Muscle layer of duodenum (tissue), 2 donors: ENCODE data around the gene THEM4.
"Not testable (repeated sequence)": the region's sequence is repeated elsewhere in the genome, so short reads cannot be mapped to it uniquely, and the experiment has no call there.

ENCODE experiments used
- H3K27ac ChIP-seq: one replicate; pipeline ENCODE4 v1.7.0; 2013; ENCODE audit warnings: mild to moderate bottlenecking, low read length
- H3K27me3 ChIP-seq: one replicate; pipeline ENCODE4 v1.7.0; 2013; ENCODE audit warnings: low read depth, mild to moderate bottlenecking, control low read depth, low read length
- H3K36me3 ChIP-seq, 2 donors: one replicate each; pipeline ENCODE4 v1.7.0; 2013; ENCODE audit warnings: low read length in 2 of 2, control low read depth in 1 of 2, mild to moderate bottlenecking in 1 of 2; ENCODE audit not compliant: insufficient read depth in 2 of 2, control insufficient read depth in 1 of 2
- H3K4me1 ChIP-seq, 2 donors: one replicate each; pipeline ENCODE4 v1.7.0; 2013; ENCODE audit warnings: low read length in 2 of 2, mild to moderate bottlenecking in 2 of 2, control low read depth in 1 of 2, moderate library complexity in 1 of 2; ENCODE audit not compliant: insufficient read depth in 2 of 2, control insufficient read depth in 1 of 2
- H3K4me3 ChIP-seq, 2 donors: one replicate each; pipeline ENCODE4 v1.7.0; 2013; ENCODE audit warnings: low read length in 2 of 2, low read depth in 1 of 2, mild to moderate bottlenecking in 1 of 2
- H3K9me3 ChIP-seq, 2 donors: one replicate each; pipeline ENCODE4 v1.7.0; 2013; ENCODE audit warnings: low read length in 2 of 2, control low read depth in 1 of 2, mild to moderate bottlenecking in 1 of 2; ENCODE audit not compliant: control insufficient read depth in 1 of 2
- donor health status: healthy.

The THEM4 gene

DNA sequence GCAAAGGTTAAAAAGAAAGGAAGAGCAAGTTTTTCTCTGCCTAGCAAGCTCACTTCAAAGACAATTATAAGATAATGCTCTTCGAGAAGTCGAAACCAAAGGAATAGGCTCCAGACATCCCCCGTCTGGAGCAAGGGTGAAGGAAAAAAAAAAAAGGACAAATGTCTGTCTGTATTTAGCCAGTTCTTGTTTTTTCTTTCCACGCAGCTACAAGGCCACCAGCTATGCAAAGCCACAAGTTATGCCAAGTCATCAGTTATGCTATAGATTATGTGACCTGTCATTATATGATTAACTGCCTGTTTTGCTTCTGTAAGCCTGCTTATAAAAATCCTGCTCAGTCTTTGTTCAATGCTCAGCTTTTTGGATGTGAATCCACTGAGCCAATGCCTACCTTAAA, 53.4 kb downstream of the THEM4 start:
- Histone ChIP-seq H3K36me3 (no peaks in the 10 kb centered on the region), H3K27ac (no peak overlapping the region), H3K4me1 (no peaks in the 10 kb centered on the region), H3K27me3 (no peaks in the 10 kb centered on the region), H3K4me3 (no peak overlapping the region), H3K9me3 (no peaks in the 10 kb centered on the region)

DNA sequence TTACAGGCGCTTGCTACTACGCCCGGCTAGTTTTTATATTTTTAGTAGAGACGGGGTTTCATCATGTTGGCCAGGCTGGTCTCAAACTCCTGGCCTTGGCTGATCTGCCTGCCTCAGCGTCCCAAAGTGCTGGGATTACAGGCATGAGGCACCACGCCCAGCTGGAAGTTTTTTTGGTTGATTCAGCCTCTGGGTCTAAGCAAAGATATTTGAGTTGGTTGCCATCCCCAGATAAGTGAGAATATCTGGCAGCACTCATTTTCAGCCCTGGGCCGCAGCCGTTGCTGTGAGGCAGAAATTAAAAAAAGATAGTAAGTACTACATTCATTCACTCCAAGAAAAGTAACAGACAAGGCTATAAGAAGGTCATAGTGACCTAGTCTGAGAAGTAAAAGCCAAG, 53.8 kb downstream of the THEM4 start:
- not testable (repeated sequence) for H3K4me3 ChIP-seq, H3K4me1 ChIP-seq, H3K36me3 ChIP-seq, H3K27ac ChIP-seq, H3K9me3 ChIP-seq, H3K27me3 ChIP-seq

DNA sequence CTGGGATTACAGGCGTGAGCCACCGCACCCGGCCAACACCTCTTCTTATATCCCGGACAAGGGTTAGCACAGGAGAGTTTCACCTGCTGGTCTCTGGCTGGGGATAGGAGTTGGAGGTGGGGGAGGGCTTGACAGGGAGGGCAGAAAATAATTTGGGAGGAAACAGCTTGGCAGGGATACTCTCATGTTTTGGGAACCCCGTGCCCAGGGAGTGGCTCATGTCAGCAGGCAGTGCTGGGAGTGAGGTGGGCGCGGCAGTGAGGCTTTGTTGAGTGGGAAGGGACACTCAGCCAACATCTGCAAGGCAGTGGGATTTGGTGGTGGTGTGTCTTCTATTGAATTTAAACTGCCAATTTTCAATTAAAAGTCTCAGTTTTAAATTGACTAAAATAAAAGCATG, 54.7 kb downstream of the THEM4 start:
- no peak overlapping the region for H3K27ac ChIP-seq
- H3K27me3 ChIP-seq, result no peaks in the 10 kb centered on the region

DNA sequence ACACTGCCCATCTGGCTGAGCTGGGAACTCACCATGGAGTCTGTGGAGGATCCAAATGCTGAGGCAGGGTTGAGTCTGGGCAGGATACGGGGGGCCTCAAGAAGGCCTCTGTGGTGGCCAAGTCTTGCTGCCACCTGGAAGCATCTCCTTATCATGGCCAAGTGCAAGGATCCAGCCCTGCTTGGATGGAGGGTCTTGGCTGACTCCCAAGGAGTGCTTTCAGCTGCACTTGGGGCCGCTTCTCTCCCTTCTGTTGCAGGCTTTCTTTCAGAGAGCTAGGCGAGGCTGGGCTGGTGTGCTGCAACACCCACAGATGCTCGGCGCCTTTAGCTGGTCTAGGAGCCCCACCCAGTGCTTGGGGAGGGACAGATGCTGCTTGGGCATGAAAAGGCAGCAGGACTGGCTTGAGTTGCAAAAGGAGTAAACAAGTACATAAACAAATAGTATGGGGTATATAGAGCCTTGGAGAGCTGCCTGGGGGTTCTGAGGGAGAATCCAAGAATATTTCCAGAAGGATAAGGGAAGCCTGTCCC, 55.8 kb downstream of the THEM4 start, which contains the start of gene THEM5:
Gene THEM5, minus strand, starts transcription at position 302 of the 533 bp plus-strand sequence. Its CDS starts 147 bp downstream, at position 155.
- Histone ChIP-seq H3K27me3 (no peaks in the 10 kb centered on the region), H3K4me3 (no peak within 1 kb of the TSS), H3K27ac (no peak within 1 kb of the TSS), H3K4me1 (no peaks in the 10 kb centered on the region), H3K9me3 (no peaks in the 10 kb centered on the region), H3K36me3 (no peaks in the 10 kb centered on the region)

More for the DNA sequence above, 54.7 kb downstream of the THEM4 start:
- Histone ChIP-seq H3K4me3 (no peak overlapping the region), H3K4me1 (no peaks in the 10 kb centered on the region), H3K36me3 (no peaks in the 10 kb centered on the region), H3K9me3 (no peaks in the 10 kb centered on the region)

DNA sequence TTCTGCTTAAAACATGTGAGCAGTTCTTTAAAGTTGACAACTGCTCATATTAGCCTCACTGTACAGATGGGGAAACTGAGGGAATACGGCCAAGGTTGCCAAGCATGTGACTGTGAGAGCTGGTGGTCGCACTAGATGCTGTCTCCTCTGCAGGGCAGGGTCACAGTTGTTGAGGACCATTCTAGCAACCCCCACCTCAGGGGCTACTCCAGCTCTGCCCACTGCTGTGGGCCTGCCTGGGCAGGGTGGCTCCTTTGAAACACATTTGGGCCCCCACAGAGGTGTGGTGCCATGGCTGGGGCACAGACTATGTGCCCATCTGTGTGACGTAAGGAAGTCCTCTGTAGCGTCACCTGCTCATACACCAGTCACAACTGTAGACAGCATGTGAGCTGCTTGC, 56.6 kb downstream of the THEM4 start:
- no peaks in the 10 kb centered on the region for H3K9me3 ChIP-seq
- no peak overlapping the region for H3K4me3 ChIP-seq
- no peaks in the 10 kb centered on the region for H3K4me1 ChIP-seq
- H3K27me3 ChIP-seq, result no peaks in the 10 kb centered on the region
- H3K27ac ChIP-seq, result no peak overlapping the region
- no peaks in the 10 kb centered on the region for H3K36me3 ChIP-seq

DNA sequence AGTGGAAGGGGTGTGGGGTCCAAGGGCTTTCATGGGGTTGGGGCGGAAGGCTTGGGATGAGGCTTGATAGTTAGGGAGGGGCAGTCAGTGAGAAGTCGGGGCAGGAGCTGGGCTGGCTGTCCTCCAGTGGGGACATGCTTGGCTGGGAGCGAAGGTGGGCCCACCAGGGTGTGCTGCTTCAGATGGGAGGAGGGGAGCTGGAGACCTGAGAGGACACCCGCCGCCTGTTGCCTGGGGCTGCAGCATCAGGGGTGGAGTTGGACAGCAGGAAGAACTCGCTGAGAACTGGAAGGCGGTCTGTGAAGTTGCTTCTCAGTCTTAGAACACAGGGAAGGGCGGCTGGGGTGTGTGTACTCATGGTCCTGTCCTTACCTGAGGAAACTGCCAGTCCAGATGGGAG, 57.4 kb downstream of the THEM4 start:
- Histone ChIP-seq H3K27me3 (no peaks in the 10 kb centered on the region), H3K4me1 (no peaks in the 10 kb centered on the region), H3K36me3 (no peaks in the 10 kb centered on the region), H3K9me3 (no peaks in the 10 kb centered on the region), H3K27ac (no peak overlapping the region), H3K4me3 (no peak overlapping the region)

DNA sequence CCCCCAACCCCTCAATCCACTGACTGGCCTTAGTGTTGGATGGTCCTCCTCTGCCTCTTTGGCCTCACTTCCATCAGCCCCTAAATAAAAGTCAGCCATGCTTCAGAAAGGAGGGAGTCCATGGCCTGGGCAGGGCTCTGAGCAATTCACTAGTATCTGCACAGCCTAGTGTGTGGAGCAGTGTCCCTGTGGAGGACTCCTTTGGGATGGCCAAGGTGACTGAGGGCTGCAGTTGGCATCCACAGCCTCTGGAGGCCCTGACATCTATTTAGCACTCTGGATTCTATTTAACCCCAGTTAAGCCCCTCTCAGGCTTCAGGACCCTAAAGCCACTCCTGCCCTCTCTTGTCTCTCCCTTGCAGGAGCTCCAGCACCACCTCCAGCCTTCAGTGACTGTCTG, 59.4 kb downstream of the THEM4 start:
- H3K4me1 ChIP-seq, result no peaks in the 10 kb centered on the region
- no peaks in the 10 kb centered on the region for H3K9me3 ChIP-seq
- no peaks in the 10 kb centered on the region for H3K36me3 ChIP-seq
- no peaks in the 10 kb centered on the region for H3K27me3 ChIP-seq
- H3K27ac ChIP-seq, result no peak overlapping the region
- H3K4me3 ChIP-seq, result no peak overlapping the region

DNA sequence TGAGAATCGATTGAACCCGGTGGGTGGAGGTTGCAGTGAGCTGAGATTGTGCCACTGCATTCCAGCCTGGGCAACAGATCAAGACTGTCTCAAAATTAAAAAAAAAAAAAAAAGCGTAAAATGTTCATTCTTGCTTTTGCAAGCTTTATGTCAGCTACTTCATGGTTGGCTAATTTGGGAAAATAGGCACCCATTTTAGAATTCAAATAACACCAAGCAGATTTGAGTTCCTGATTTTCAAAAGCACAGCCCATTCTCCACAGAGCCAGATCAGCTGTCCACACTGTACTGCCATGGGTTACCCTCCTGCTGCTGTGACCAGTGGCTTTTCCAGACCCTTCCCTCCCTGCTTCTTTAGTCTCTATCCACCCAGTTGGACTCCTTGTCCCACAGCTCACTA, 60.2 kb downstream of the THEM4 start:
- no peaks in the 10 kb centered on the region for H3K4me1 ChIP-seq
- H3K27me3 ChIP-seq, result no peaks in the 10 kb centered on the region
- no peak overlapping the region for H3K27ac ChIP-seq
- no peaks in the 10 kb centered on the region for H3K9me3 ChIP-seq
- no peak overlapping the region for H3K4me3 ChIP-seq
- H3K36me3 ChIP-seq, result no peaks in the 10 kb centered on the region

DNA sequence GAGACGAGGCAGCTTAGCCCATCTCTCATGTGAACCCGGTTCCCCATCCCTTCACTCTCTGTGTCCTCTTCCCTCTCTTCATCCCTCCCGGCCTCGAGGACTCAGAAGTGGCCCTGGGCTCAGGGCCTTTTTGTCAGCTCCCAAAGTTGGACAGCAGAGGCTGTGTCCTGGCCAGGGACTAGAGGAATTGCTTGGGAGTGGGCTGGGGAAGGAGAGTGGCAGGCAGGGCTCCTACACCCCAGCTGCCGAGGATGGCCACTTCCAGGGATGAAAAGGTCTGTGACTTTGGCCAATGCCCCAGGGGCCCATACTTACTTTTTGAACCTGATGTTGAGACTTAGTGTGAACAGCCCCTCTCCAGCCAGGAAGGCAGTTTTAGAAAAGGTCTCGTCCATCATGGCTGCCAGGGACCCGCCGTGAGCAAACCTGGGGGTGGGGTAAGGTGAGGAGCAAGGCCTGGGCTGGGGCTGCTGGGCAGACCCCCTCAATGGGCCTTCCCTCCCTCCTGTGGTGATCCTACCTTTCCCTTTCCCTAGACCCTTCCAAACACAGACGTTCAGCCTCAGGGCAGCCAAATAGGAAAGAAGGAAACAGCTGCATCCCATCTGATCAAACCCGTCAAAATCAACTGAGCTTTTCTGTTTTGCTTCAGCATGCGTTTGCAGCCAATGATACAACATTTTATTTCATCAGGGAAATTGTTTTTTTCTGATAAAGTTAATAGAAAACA, 61.3 kb downstream of the THEM4 start:
- no peaks in the 10 kb centered on the region for H3K9me3 ChIP-seq
- no peaks in the 10 kb centered on the region for H3K27me3 ChIP-seq
- H3K4me3 ChIP-seq, result no peak overlapping the region
- H3K4me1 ChIP-seq, result no peaks in the 10 kb centered on the region
- no peaks in the 10 kb centered on the region for H3K36me3 ChIP-seq
- H3K27ac ChIP-seq, result no peak overlapping the region

DNA sequence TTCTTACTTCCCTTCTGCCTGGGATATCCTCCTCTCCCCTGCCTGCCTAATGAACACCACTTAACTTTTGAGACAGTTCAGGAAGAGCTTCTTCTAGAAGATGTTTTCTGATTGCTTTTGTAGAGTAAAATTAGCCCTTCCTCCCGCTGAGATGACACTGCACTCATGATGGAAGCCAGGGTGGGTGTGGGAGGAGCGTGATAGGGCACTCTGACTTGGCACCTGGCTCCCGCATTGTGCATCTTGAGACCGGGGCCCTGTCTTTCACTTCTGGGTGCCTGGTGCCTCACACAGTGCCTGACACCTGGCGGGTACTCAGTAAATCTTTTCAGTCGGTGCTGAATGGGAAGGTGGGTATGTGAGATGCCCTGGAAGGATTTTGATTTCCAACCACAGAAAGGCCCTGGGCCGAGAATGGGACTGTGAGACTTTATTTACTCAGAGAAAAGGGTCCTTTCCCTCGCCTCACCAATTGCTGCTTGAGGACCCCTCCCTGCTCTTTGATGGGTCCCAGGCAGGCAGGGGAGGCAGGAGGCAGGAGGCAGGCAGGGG, 62.5 kb downstream of the THEM4 start:
- Histone ChIP-seq H3K27ac (no peak overlapping the region), H3K4me1 (no peaks in the 10 kb centered on the region), H3K4me3 (no peak overlapping the region), H3K36me3 (no peaks in the 10 kb centered on the region), H3K27me3 (no peaks in the 10 kb centered on the region), H3K9me3 (no peaks in the 10 kb centered on the region)

DNA sequence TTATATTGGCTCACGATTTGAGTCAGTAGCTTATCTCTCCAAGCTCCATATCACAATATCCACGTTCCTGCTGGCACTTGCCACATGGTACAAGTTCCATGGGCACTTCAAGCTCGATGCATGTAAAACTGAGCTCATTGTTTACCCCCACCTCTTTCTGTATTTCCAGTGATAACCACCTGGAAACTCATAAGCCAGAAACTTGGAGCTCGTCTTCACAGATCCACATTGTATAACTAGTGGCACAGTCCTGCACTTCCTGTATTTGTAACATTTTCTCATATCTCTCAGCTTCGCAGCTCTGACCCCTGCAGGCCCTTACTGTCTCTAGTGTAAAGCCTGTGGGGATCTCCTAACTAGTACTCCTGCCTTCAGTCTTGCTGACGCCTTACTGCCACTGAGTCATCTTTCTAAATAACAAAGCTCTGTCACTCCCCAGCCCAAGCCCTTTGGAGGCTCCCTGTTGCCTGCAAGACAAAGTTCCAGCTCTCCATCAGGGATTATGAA, 63.2 kb downstream of the THEM4 start:
- Histone ChIP-seq H3K4me1 (no peaks in the 10 kb centered on the region), H3K27ac (no peak overlapping the region), H3K4me3 (no peak overlapping the region), H3K27me3 (no peaks in the 10 kb centered on the region), H3K9me3 (no peaks in the 10 kb centered on the region), H3K36me3 (no peaks in the 10 kb centered on the region)
